D341Med (cell line): ENCODE results near the gene ABCB8.

Experiments used
- DNase-seq: peaks from one replicate; pipeline ENCODE4 v3.0.0; 2012; ENCODE audit warnings: low spot score

The ABCB8 gene

DNA sequence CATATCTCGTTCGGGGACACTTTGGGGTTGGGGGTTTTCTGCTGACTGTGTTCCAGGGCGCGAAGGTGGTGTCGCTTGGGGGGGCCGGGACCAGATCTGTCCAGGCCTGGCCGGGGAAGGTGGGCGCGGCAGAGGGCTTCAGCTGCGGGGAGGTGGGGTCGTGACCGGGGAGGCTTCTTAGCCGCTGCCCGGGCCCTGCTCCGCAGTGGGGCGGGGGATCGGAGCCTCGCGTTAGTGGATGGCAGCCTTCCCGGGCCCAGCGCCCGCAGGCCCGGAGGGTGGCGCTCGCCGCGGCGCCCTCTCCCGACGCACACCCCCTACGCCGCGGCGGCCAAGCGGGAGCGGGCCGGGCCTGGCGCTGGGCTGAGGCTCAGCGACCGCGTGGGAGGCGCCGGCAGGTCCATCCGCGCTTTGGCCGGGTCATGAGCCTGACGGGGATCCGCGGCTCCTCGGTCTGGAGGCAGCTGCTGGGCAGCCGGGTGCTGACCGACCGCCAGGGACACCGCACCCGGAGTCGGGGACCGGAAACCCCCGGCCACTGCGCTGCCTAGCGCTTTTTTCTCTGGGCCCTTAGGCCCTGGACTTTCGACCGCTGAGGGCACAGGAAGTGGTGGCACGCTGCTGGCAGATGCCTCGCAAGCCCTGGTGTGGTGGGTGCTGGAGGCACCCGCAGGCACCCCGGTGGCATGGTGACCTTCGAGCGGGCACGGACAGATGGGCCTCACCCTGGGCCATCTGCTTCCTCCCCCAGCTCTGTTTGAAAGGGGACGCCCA is 59.2 kb downstream of the ABCB8 start:
- DNase-seq = peak; percentile 80

DNA sequence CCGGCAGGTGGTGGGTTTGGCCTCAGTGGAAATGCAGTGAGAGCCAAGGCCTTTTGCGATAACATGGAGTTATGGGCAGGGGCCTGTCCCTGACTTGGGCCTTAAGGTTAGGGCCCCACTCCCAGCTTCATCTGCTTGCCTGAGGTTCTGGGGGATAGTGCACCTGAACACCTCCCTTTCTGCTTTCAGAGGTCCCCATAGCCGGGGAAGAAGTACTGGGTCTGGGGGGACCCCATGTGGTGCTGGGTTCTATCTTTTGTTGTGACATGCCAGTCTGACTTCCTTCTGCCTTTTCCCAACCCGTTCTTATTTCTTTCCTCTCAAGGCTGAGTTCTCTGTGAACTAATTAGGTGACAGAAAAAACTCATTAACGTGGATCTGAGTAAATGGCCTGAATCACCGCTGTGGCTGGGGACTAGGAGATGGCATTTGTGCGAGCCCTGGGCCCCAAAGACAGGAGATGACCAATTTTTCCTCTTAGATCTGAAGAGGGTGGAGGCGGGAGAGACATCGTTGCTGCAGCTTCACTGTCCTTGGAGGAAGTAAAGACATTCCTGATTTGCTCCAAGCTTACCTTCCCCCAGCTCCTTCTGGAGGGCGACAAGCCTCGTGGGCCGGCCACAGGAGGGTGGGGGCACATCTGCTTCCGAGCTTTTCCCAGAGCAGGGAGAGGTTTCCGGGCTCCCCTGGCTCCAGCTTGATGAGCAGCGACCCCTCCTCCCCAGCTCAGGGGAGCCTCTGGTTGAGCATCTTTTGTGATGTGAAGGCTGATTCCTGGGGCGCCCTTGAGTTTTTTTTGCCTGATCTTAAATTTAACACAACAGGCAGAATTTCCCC is 60.0 kb downstream of the ABCB8 start:
- DNase-seq = no peak

DNA sequence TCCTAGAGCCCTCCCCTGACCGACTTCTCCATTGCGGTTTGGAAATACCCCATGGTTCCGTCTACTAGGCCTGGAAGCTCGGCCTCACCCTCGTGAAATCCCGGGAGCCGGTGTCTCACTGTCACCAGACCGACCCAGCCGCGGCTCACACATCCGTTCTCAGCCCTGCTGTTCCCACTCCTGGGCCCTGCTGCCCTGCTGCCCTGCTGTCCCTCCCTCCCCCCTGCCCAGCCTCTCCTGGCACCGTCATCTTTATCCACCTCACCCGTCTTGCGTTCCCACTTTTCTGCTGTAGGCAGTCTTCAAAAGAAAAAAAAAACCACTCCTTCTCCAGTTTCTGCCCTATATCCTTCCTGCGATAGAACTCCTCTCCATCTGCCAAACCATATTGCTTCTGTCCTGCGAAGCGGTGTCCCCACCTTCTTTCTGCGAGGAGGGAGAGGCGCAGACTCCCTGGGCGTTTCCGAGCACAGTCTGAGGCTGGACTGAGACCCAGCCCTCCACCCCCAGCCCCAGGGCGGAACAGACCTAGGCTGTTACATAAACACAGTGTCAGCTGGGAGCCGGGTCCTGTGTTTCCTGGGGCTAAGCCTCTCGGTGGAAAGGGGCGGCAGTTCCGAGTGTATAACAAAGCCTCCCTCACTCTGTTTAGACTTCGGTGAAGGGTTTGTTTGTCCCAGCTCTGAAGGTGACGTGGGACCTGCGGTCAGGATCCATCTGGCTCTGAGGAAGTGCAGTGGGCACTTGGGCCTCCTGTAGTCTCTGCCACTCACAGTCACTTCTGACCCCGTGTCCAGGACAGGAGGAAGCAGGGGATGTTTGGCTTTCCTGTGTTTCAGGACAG is 60.8 kb downstream of the ABCB8 start:
- DNase-seq = no peak

DNA sequence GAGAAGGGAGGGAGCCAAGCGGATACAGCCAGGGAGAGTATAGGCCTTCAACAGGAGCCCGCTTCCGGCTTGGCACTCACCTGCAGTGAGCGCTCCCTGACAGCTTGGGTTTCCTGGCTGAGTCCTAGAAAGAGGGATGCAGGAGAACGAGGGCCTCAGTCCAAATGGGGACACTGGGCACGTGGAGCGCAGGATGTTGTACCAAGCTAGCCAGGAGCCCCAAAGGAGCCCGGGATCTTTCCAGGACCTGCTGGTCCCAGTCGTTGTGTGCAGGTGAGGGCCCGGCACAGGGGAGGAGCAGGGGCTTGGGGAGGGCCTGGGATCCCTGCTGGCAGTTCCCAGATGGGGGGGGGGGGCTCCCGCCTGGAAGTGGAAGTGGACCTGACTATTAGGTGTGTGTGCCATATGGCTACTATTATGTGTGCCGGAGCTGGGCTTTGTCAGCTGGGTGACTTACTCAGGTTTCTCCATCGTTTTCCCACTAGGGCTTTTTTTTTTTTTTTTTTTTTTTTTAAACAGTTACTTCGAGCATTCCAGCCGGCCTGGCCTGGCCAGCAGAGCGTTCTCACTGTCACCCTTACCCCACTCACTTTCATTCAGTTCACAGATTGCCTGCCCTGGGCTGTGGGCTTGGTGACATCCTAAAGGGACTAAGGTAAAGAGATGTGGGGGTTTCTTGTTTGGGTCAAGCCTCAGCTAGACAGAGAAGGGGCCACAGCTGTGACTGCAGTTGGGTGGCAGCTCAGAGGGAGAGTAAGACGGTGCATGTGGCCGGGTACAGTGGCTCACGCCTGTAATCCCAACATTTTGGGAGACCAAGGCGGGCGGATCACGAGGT is 61.9 kb downstream of the ABCB8 start:
- DNase-seq = no peak

DNA sequence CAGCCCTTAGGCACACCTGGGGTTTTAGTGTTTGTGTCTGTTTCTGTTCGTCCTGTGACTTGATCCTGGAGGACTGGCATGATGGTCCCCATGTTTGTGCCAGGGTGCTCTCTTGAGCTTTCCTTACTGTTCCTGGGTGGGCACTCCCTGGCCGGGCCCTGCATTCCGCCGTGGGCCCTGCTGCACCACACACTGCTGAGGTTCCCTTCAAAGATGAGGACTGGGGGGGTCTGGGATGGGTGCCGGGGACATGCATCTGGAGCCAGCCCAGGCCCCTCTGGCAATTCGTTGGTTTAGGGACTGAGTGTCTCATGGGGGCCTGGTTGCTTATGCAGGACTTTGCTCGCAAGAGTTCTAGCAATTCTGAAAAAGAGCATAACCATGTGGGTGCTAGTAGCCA is 62.8 kb downstream of the ABCB8 start:
- no peak for DNase-seq

DNA sequence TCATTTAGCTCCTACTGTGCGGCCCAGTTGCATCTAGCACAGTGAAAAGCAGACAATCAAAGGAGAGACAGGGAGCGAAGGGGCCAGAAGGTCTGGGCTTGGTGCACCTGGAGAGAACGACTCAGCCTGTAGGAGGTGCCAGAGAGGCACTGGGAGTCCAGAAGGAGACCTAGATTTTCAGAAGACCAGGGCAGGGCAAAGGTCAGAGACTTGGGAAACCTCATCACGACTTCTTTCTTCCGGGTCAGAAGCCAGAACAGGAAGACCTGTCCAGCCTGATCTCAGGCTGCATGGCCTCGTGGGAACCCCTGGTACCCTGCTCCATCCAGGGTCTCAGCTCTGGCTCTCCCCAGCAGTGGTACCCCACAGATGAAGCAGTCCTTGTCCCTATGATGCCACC is 63.2 kb downstream of the ABCB8 start:
- DNase-seq = no peak

DNA sequence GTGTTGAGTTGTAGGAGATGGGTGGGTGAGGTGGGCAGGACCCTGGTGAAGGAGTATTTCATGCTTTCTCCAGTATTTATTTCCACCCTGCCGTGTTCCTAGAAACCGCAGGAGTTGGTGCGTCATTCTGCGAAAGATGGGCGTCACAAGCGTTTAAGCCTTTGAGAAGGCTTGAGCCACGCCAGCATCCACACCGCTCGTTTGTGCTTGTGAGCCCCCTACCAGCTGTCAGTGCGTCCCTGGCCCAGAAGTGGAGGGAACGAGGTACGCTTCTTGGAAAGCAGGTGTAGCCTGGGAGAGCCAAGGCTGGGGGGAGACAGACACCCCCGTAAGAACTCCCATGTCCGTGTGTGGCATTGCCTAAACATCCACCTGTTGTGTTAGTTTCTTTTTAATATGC is 63.7 kb downstream of the ABCB8 start:
- DNase-seq = no peak

DNA sequence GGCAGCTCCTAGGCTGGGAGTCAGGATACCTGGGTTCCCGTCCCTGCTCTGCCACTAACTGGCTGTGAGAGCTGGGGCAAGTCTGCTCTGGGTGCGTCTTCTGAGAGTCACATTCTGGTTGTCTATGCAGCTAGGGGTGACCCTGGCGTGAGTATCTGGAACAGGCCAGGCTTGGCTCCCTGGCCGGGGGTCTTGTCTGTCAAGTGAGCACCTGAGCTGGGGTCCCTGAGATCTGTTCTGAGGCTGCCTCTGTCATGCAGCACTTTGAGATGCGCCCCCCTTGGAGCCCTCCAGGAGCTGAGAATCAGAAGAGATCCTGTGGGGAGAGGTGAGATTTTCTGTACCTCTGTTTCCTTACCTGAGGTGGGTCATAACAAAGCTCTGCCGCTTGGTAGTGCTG is 65.5 kb downstream of the ABCB8 start:
- DNase-seq = no peak

DNA sequence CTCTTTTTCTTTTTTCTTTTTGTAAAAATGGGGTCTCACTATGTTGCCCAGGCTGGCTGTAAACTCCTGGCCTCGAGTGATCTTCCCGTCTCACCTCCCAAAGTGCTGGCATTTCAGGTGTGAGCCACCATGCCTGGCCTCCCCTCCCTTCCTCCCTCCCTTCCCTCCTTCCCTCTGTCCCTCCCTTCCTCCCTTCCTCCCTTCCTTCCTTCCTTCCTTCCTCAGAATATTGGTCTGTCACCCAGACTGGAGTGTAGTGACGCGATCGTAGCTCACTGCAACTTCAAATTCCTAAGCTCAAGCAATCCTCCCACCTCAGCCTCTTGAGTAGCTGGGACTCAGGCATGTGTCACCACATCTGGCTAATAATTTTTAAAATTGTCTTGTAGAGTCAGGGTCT is 66.4 kb downstream of the ABCB8 start:
- DNase-seq = no peak

DNA sequence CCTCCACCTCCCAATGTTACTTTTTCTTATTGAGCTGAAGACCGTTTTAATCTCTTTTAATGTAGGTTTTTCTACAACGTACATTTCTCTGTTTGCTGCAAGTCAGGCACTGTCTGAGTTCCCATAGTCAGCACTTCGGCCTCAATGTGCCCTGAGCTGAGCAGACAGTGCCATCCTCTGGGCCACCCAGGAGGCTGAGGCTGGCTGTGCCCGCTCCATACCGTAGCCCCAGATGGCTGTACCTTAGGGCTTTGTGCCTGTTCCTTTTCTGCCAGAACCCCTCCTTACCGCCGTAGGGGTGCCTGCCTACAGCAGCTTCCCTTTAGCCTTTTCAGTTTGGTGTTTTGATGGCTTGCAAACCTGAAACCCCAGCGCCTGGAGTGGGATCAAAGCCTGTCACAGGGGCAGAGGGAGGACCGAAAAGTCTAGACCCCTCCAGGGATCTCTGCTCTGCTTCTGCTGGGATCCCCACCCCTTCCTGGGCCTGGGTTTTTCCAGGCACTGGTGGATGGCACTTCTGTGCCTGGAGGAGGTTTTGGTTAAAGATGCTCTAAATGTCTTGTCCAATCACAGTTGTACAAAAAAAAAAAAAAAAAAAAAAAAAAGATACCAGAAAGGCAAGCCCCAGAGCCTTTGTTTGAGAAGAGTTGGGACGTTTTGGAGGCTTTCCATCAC is 67.0 kb downstream of the ABCB8 start:
- no peak for DNase-seq

DNA sequence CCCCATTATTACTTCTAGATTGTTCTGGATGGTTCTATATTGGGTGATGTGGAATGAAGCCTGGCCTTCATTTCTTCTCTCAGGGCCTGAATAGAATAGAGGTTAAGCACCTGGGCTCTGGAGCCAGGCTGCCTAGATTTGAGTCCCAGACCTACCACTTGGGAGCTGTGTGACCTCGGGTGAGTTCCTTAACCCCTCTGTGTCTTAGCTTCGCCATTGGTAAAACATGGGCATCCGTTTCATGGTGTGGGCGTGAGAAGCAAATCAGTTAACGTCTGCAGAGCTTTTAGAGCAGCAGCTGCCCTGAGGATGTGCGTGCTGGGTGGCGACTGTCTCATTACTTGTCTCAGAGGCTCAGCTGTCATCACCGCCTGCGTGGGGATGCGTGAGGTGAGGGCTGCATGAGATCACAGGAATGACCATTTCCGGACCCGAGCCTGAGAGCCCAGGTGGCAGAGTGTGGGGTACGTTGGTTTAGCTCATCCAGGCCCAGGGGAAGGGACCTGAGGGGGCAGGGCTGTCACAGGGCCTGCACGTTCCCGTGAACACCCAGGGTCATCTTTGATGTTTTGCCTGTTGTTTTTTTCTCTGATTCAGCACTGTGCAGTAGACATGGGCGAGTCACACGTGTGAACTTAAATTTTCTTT is 67.7 kb downstream of the ABCB8 start:
- no peak for DNase-seq
